ENCODE data around the gene TDRD9.

Gene TDRD9

DNA sequence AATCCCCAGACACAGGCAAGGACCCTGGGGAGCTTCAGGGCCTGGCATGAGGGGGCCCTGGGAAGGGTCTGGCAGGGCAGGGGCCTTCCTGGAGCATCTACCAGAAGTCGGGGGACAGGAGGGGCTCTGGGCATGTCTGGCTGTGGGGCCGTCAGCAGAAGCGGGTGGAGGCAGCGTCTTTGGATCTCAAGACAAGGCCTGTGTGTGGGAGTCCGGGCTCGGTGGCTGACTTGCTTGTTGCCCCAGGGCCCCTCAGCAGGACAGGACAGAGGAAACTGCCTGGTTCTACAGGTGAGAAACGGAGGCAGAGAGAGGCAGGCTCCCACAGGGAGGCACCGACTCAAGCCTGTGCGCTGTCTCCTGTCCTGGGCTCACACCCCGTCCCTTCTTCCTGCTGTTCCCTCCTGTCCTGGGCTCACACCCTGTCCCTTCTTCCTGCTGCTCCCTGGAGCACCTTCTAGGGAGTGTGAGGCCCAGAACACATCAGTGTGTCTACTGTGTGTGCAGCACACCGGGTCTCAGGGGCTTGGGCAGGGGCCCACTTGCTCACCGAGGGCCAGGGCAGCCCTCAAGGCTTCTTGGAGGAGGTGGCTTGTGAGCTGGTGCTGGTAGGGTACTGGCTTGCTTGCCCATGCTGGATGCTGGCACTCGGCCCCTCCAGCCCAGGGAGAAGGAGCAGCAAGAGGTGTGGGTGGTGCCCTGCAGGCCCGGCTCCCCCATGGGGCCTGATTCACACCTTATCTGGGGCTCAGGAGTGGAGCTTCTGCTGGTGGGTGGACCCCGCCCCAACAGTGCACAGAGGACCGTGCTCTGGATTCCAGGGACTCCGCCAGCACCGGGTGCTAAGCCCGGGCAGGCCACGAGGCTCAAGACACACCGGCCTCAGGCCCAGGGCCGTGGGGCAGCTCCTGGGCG lies 172.2 kb downstream of the TDRD9 start:
- TF ChIP-seq, protein P1, sequence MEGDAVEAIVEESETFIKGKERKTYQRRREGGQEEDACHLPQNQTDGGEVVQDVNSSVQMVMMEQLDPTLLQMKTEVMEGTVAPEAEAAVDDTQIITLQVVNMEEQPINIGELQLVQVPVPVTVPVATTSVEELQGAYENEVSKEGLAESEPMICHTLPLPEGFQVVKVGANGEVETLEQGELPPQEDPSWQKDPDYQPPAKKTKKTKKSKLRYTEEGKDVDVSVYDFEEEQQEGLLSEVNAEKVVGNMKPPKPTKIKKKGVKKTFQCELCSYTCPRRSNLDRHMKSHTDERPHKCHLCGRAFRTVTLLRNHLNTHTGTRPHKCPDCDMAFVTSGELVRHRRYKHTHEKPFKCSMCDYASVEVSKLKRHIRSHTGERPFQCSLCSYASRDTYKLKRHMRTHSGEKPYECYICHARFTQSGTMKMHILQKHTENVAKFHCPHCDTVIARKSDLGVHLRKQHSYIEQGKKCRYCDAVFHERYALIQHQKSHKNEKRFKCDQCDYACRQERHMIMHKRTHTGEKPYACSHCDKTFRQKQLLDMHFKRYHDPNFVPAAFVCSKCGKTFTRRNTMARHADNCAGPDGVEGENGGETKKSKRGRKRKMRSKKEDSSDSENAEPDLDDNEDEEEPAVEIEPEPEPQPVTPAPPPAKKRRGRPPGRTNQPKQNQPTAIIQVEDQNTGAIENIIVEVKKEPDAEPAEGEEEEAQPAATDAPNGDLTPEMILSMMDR (IDR thresholded peaks at IDR 0.05), result no peak

DNA sequence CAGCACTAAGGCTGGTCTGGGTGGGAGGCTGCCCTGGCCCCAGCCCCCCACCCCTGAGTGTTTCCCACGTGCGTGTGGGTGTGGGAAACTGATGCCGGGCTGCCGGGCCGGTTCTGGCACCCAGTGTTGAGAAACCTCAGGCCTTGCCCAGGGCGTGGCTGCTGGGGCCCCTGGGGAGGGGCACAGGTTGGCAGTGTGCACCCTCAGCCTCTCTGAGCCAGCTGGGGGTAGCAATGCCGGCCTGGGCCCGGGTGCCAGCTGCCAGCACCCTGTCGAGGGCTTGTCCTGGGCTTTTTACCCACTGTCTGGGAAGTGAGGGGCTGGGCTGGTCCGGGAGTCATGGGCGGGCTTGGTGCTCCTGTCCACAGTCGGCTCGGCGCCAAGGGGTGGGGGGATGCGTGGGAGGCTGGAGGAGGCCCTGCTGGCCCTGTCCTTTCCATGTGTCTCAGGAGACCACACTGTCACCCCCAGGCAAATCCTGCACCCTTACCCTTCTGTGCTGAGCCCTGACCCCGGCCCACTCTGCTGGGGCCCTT lies 172.9 kb downstream of the TDRD9 start:
- TF ChIP-seq, protein P1 (IDR thresholded peaks at IDR 0.05), result no peak

DNA sequence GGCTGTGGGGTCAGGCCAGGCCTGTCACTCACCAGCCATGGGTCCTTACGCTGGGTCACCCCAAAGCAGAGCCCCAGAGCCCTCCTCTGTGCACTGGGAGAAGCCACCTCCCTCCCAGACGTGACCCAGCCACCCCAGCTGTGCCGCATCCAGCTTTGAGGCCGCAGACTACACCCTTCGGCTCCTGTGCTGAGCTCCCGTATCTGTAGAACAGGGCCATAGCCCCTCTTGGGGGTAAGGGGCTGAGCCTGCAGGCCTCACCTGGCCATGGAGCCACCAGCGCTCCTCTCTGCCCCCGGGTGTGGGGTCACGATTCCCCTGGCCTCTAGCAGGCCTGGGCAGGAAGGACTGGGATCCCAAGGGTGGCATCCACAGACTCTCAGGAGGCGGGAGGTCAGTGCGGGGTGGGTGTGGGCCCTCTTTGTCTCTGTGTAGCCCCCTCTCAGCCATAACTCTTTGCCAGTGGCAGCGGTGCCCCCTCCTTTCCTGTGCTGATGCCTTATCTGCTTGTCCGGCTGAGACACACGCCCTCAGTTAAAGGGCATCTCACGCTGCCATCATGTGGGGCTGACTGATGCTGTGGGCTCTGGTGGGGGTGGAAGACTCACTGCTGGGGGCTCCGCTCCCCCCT lies 173.5 kb downstream of the TDRD9 start:
- TF ChIP-seq, protein P1 (IDR thresholded peaks at IDR 0.05), result no peak

Data from LNCAP (cell line).